Thoracic aorta (tissue), 2 donors: ENCODE measurements around the gene TTC14. TPM values are rescaled to one million over a fixed set of nuclear protein-coding genes. Genes with fewer than 3 reads are reported as not detected.
"Not testable (repeated sequence)": the region's sequence is repeated elsewhere in the genome, so short reads cannot be mapped to it uniquely, and the experiment has no call there.

Experiments
- ATAC-seq: fragments of 150-250 bp; one replicate; pipeline ENCODE4 v1.8.0; 2017; ENCODE audit warnings: low read depth; ENCODE audit not compliant: insufficient number of reproducible peaks, low FRiP score
- DNase-seq: peaks from one replicate; pipeline ENCODE4 v3.0.0-alpha.2; 2020; ENCODE audit warnings: low spot score
- H3K27ac ChIP-seq, 2 donors: fragments of 200-600 bp; sonication (generic); 1 replicate in 1 of 2; 2 replicates in 1 of 2; pipeline ENCODE4 v1.5.1; 2016; ENCODE audit warnings: mild to moderate bottlenecking in 2 of 2, moderate library complexity in 2 of 2
- H3K27me3 ChIP-seq: fragments of 200-600 bp; sonication (generic); replicated peaks from 2 replicates; pipeline ENCODE4 v1.6.0; 2016; ENCODE audit warnings: mild to moderate bottlenecking; ENCODE audit not compliant: insufficient read depth
- H3K36me3 ChIP-seq: fragments of 200-600 bp; sonication (generic); one replicate; pipeline ENCODE4 v1.5.1; 2016
- H3K4me1 ChIP-seq, 2 donors: fragments of 200-600 bp; sonication (generic); 1 replicate in 1 of 2; 2 replicates in 1 of 2; pipeline versions ENCODE4 v1.5.1 to v1.6.0; 2016; ENCODE audit warnings: low read depth in 2 of 2, mild to moderate bottlenecking in 1 of 2; ENCODE audit not compliant: control insufficient read depth in 1 of 2
- H3K4me3 ChIP-seq: fragments of 200-600 bp; sonication (generic); 2 replicates; pipeline ENCODE4 v1.5.1; 2016; ENCODE audit warnings: mild to moderate bottlenecking
- H3K9me3 ChIP-seq: fragments of 200-600 bp; sonication (generic); 2 replicates; pipeline ENCODE4 v1.5.1; 2016
- total RNA-seq, 2 donors: library from RNA; depleted of rRNA; stranded (reverse); fragments of >200 nt; gene quantifications; one replicate each; pipeline versions ENCODE4 v1.1.0 to v1.2.3, GENCODE V29; 2016
- TF ChIP-seq, protein P1 (sequence below): fragments of 200-600 bp; sonication (generic); IDR thresholded peaks from one replicate; pipeline ENCODE4 v1.5.1; 2019; ENCODE audit warnings: antibody characterized with exemption

Gene TTC14
- total RNA-seq, 2 donors from 2014 or later: 43.1 to 79.7 TPM

GRCh38 chr3:180615954-180616353 is 14.0 kb downstream of the TTC14 start:
- Histone ChIP-seq H3K9me3 (no peaks in the 10 kb centered on the region), H3K4me1 (no peaks in the 10 kb centered on the region), H3K27me3 (no peaks in the 10 kb centered on the region), H3K36me3 (peaks cover 7% of the 10 kb centered on the region), H3K27ac (no peak overlapping the region), H3K4me3 (no peak overlapping the region)
- DNase-seq (no peak), ATAC-seq (no peak)
- TF ChIP-seq, protein P1, sequence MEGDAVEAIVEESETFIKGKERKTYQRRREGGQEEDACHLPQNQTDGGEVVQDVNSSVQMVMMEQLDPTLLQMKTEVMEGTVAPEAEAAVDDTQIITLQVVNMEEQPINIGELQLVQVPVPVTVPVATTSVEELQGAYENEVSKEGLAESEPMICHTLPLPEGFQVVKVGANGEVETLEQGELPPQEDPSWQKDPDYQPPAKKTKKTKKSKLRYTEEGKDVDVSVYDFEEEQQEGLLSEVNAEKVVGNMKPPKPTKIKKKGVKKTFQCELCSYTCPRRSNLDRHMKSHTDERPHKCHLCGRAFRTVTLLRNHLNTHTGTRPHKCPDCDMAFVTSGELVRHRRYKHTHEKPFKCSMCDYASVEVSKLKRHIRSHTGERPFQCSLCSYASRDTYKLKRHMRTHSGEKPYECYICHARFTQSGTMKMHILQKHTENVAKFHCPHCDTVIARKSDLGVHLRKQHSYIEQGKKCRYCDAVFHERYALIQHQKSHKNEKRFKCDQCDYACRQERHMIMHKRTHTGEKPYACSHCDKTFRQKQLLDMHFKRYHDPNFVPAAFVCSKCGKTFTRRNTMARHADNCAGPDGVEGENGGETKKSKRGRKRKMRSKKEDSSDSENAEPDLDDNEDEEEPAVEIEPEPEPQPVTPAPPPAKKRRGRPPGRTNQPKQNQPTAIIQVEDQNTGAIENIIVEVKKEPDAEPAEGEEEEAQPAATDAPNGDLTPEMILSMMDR: no peak

GRCh38 chr3:180617049-180617448 is 15.1 kb downstream of the TTC14 start:
- DNase-seq: no peak
- H3K27me3 ChIP-seq: no peaks in the 10 kb centered on the region
- H3K27ac ChIP-seq: no peak overlapping the region

GRCh38 chr3:180618563-180618962 is 16.6 kb downstream of the TTC14 start:
- ATAC-seq, H3K4me1 ChIP-seq, H3K36me3 ChIP-seq, DNase-seq, H3K4me3 ChIP-seq, H3K27me3 ChIP-seq, H3K27ac ChIP-seq, H3K9me3 ChIP-seq: not testable (repeated sequence)

More at GRCh38 chr3:180617049-180617448, 15.1 kb downstream of the TTC14 start:
- no peaks in the 10 kb centered on the region for H3K9me3 ChIP-seq
- no peak for ATAC-seq
- no peak overlapping the region for H3K4me3 ChIP-seq
- H3K4me1 ChIP-seq: no peaks in the 10 kb centered on the region
- H3K36me3 ChIP-seq: peaks cover 7% of the 10 kb centered on the region
- TF ChIP-seq, protein P1: no peak

GRCh38 chr3:180619723-180620122 is 17.8 kb downstream of the TTC14 start:
- Histone ChIP-seq H3K27ac (no peak overlapping the region), H3K4me1 (no peaks in the 10 kb centered on the region), H3K4me3 (no peak overlapping the region), H3K27me3 (no peaks in the 10 kb centered on the region), H3K36me3 (no peaks in the 10 kb centered on the region), H3K9me3 (no peaks in the 10 kb centered on the region)
- ATAC-seq (no peak), DNase-seq (no peak)
- TF ChIP-seq, protein P1: no peak

DNA sequence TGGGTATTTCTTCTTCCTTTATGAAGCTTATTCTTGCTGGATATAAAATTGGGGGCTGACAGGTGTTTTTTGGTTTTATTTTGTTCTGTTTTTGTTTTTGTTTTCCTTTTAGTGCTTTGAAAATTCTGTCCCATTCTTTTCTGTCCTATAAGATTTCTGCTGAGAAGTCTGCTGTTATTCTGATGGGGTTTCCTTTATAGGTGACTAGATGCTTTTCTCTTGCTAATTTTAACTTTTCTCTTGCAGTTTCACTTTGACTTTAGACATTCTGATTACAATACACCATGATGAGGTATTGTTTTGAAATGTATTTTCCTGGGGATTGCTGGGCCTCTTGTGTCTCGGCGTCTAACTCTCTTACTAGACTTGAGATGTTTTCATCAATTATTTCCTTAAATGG is 22.8 kb downstream of the TTC14 start:
- no peak overlapping the region for H3K27ac ChIP-seq
- no peaks in the 10 kb centered on the region for H3K9me3 ChIP-seq
- no peaks in the 10 kb centered on the region for H3K27me3 ChIP-seq
- H3K4me1 ChIP-seq: no peaks in the 10 kb centered on the region
- TF ChIP-seq, protein P1: no peak
- H3K4me3 ChIP-seq: no peak overlapping the region
- ATAC-seq (no peak), DNase-seq (no peak)
- no peaks in the 10 kb centered on the region for H3K36me3 ChIP-seq

DNA sequence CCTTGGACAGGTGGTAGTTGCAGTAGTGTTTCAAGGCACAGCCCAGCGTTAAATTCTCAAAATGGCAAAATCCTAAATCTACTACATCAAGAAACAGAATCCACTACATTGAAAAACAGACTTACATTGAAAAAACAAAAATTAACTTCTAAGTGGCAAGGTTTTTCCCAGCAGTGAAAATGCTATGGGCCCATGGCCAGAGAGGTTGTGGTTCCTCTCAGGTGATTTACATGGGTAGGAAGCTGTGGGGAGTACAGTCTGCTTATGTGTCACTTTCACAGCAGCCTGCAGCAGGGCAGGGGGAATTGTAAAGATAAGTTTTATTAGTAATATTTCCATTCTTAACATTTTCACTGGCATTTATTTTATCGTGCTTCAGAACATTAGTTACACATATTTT is 24.9 kb downstream of the TTC14 start:
- Histone ChIP-seq H3K27me3 (no peaks in the 10 kb centered on the region), H3K36me3 (no peaks in the 10 kb centered on the region), H3K4me3 (no peak overlapping the region), H3K9me3 (no peaks in the 10 kb centered on the region), H3K4me1 (no peaks in the 10 kb centered on the region), H3K27ac (no peak overlapping the region)
- DNase-seq (no peak), ATAC-seq (no peak)
- TF ChIP-seq, protein P1: no peak
